Left colon (tissue), 2 donors: ENCODE measurements around the gene ASPSCR1. TPM values are rescaled to one million over a fixed set of nuclear protein-coding genes. Genes with fewer than 3 reads are reported as not detected.

Experiments
- total RNA-seq, 2 donors: library from RNA; stranded (reverse); fragmentation: NEBNext Ultra II Directional; extraction: Animal tissue kit (Norgen Biotek cat#: 25700); gene quantifications; one replicate each; pipeline ENCODE4 v1.2.1, GENCODE V29; 2021
- donor health status: DM: no; HTN: no; CAD: no.
- donor health status: DM: yes; HTN: yes; CAD: no.

The ASPSCR1 gene
- total RNA-seq, 2 donors from 2014 or later, result 29.8 to 35.9 TPM

Other genes starting within 250 kb of the ASPSCR1 start
- under 1 TPM; 0.14 to 0.67 TPM for gene GCGR, start 173.5 kb upstream of the ASPSCR1 start, total RNA-seq
- 10 to 100 TPM; 16.4 to 30.4 TPM for gene MCRIP1, start 144.3 kb upstream of the ASPSCR1 start, total RNA-seq
- not detected for gene PPP1R27, start 142.6 kb upstream of the ASPSCR1 start, total RNA-seq
- 100 to 1,000 TPM; 560 to 669 TPM for gene P4HB, start 117.1 kb upstream of the ASPSCR1 start, total RNA-seq
- gene ARHGDIA, start 106.3 kb upstream of the ASPSCR1 start, total RNA-seq, result 100 to 1,000 TPM; 447 to 500 TPM
- 10 to 100 TPM; 43.9 to 69.8 TPM for gene ALYREF, start 86.0 kb upstream of the ASPSCR1 start, total RNA-seq
- gene ANAPC11, start 85.9 kb upstream of the ASPSCR1 start, total RNA-seq, result 10 to 100 TPM; 83.6 to 88.6 TPM
- under 1 TPM in 1 of 2 donors, not detected in 1; 0.11 TPM for gene NPB, start 75.4 kb upstream of the ASPSCR1 start, total RNA-seq
- 10 to 100 TPM; 49.9 to 68.9 TPM for gene PCYT2, start 66.2 kb upstream of the ASPSCR1 start, total RNA-seq
- 10 to 100 TPM; 63.2 to 67.5 TPM for gene SIRT7, start 59.5 kb upstream of the ASPSCR1 start, total RNA-seq
- gene MAFG, start 49.9 kb upstream of the ASPSCR1 start, total RNA-seq, result 10 to 100 TPM; 17.8 to 19.7 TPM
- gene PYCR1, start 40.3 kb upstream of the ASPSCR1 start, total RNA-seq, result 10 to 100 TPM; 40.2 to 55.6 TPM
- gene MYADML2, start 30.4 kb upstream of the ASPSCR1 start, total RNA-seq, result under 1 TPM in 1 of 2 donors, not detected in 1; 0.17 TPM
- not detected for gene NOTUM, start 16.4 kb upstream of the ASPSCR1 start, total RNA-seq
- 100 to 1,000 TPM in 1 of 2 donors, 10 to 100 TPM in 1; 83.3 to 127 TPM for gene CENPX, start 45.2 kb downstream of the ASPSCR1 start, total RNA-seq
- gene LRRC45, start 45.7 kb downstream of the ASPSCR1 start, total RNA-seq, result 10 to 100 TPM; 14.2 to 20.8 TPM
- gene RAC3, start 54.0 kb downstream of the ASPSCR1 start, total RNA-seq, result 1 to 10 TPM; 4.2 to 9.0 TPM
- gene DCXR, start 60.1 kb downstream of the ASPSCR1 start, total RNA-seq, result 100 to 1,000 TPM; 111 to 137 TPM
- 10 to 100 TPM; 31.5 to 32.3 TPM for gene RFNG, start 74.2 kb downstream of the ASPSCR1 start, total RNA-seq
- gene GPS1, start 74.3 kb downstream of the ASPSCR1 start, total RNA-seq, result 10 to 100 TPM; 80.7 to 87.4 TPM
- gene DUS1L, start 88.2 kb downstream of the ASPSCR1 start, total RNA-seq, result 100 to 1,000 TPM; 127 to 146 TPM
- 100 to 1,000 TPM in 1 of 2 donors, 10 to 100 TPM in 1; 89.0 to 171 TPM for gene FASN, start 120.6 kb downstream of the ASPSCR1 start, total RNA-seq
- 10 to 100 TPM; 29.6 to 53.4 TPM for gene CCDC57, start 235.2 kb downstream of the ASPSCR1 start, total RNA-seq